ENCODE data around the gene EVI5. TPM values are rescaled to one million over a fixed set of nuclear protein-coding genes. Genes with fewer than 3 reads are reported as not detected.

EVI5 gene
- total RNA-seq, 2 donors from 2014 or later: 7.9 to 18.9 TPM

GRCh38 chr1:92516574-92516973, 268.3 kb downstream of the EVI5 start:
- H3K27me3 ChIP-seq: no peaks in the 10 kb centered on the region
- H3K4me3 ChIP-seq: no peak overlapping the region
- TF ChIP-seq POLR2A (IDR thresholded peaks at IDR 0.05): no peak
- no peak for TF ChIP-seq CTCF (IDR thresholded peaks at IDR 0.05)
- no peak for ATAC-seq
- WGBS, 2 donors: 63 to 81% methylated on average over 1 of the region's 1 CpG
- H3K4me1 ChIP-seq: no peaks in the 10 kb centered on the region
- no peak for DNase-seq
- intact Hi-C loops (cut with DNase I): no loop called here
- no peak overlapping the region for H3K27ac ChIP-seq
- H3K9me3 ChIP-seq: no peaks in the 10 kb centered on the region
- no peaks in the 10 kb centered on the region for H3K36me3 ChIP-seq (replicated peaks in 1 of 2; ENCODE audit: insufficient read depth in 1 of 2, low read depth in 2 of 2)

GRCh38 chr1:92515796-92516201, 269.1 kb downstream of the EVI5 start:
- H3K4me3 ChIP-seq: no peak overlapping the region

GRCh38 chr1:92511541-92511940, 273.4 kb downstream of the EVI5 start:
- Histone ChIP-seq H3K4me1 (no peaks in the 10 kb centered on the region), H3K27me3 (no peaks in the 10 kb centered on the region), H3K9me3 (no peaks in the 10 kb centered on the region), H3K4me3 (no peak overlapping the region), H3K36me3 (replicated peaks in 1 of 2; ENCODE audit: insufficient read depth in 1 of 2, low read depth in 2 of 2) (no peaks in the 10 kb centered on the region), H3K27ac (no peak overlapping the region)
- intact Hi-C loops (cut with DNase I): no loop called here
- ATAC-seq (no peak), DNase-seq (no peak)
- TF ChIP-seq CTCF (IDR thresholded peaks at IDR 0.05) (no peak), POLR2A (IDR thresholded peaks at IDR 0.05) (no peak)
- 93 to 95% methylated on average over 4 of the region's 4 CpGs for WGBS, 2 donors

More at GRCh38 chr1:92515796-92516201, 269.1 kb downstream of the EVI5 start:
- H3K27ac ChIP-seq: no peak overlapping the region
- H3K36me3 ChIP-seq (replicated peaks in 1 of 2; ENCODE audit: insufficient read depth in 1 of 2, low read depth in 2 of 2): no peaks in the 10 kb centered on the region
- WGBS, 2 donors: 73 to 80% methylated on average over 3 of the region's 3 CpGs
- intact Hi-C loops (cut with DNase I): no loop called here
- ATAC-seq (no peak), DNase-seq (no peak)
- no peaks in the 10 kb centered on the region for H3K9me3 ChIP-seq
- TF ChIP-seq CTCF (IDR thresholded peaks at IDR 0.05): no peak
- TF ChIP-seq POLR2A (IDR thresholded peaks at IDR 0.05): no peak
- no peaks in the 10 kb centered on the region for H3K4me1 ChIP-seq
- H3K27me3 ChIP-seq: no peaks in the 10 kb centered on the region

GRCh38 chr1:92509619-92510018, 275.3 kb downstream of the EVI5 start:
- Histone ChIP-seq H3K27me3 (no peaks in the 10 kb centered on the region), H3K4me1 (no peaks in the 10 kb centered on the region), H3K36me3 (replicated peaks in 1 of 2; ENCODE audit: insufficient read depth in 1 of 2, low read depth in 2 of 2) (no peaks in the 10 kb centered on the region), H3K9me3 (no peaks in the 10 kb centered on the region), H3K27ac (no peak overlapping the region), H3K4me3 (no peak overlapping the region)
- DNase-seq (no peak), ATAC-seq (no peak)
- TF ChIP-seq CTCF (IDR thresholded peaks at IDR 0.05): no peak
- no peak for TF ChIP-seq POLR2A (IDR thresholded peaks at IDR 0.05)
- WGBS, 2 donors: 95 to 100% methylated on average over 1 of the region's 1 CpG
- intact Hi-C loops (cut with DNase I): no loop called here

- ATAC-seq: no peak
Observed at GRCh38 chr1:92505015-92505692, 279.8 kb downstream of the EVI5 start.

More at GRCh38 chr1:92505015-92505692, 279.8 kb downstream of the EVI5 start:
- Histone ChIP-seq H3K27me3 (no peaks in the 10 kb centered on the region), H3K4me3 (no peak overlapping the region), H3K27ac (no peak overlapping the region), H3K9me3 (no peaks in the 10 kb centered on the region), H3K36me3 (replicated peaks in 1 of 2; ENCODE audit: insufficient read depth in 1 of 2, low read depth in 2 of 2) (no peaks in the 10 kb centered on the region), H3K4me1 (no peaks in the 10 kb centered on the region)
- intact Hi-C loops (cut with DNase I): no loop called here
- no peak for TF ChIP-seq CTCF (IDR thresholded peaks at IDR 0.05)
- no peak for TF ChIP-seq POLR2A (IDR thresholded peaks at IDR 0.05)
- DNase-seq: no peak
- 57 to 64% methylated on average over 6 of the region's 6 CpGs for WGBS, 2 donors

Measured in body of pancreas (tissue), 4 donors.